HL-60 (cell line): Measurements from ENCODE around the gene ADRM1.

Experiments
- DNase-seq, 2 experiments: peaks; one replicate each; pipeline ENCODE4 v3.0.0-alpha.2; 2010 to 2020; ENCODE audit warnings: low read depth in 1 of 2, low spot score in 1 of 2
- H3K27ac ChIP-seq: fragments of 250-450 bp; sonication (Bioruptor Pico); replicated peaks from 2 replicates; pipeline ENCODE4 v1.5.1; 2020; ENCODE audit warnings: mild to moderate bottlenecking, moderate library complexity
- H3K27me3 ChIP-seq: fragments of 250-450 bp; sonication (Bioruptor Pico); 2 replicates; pipeline ENCODE4 v1.5.1; 2021; ENCODE audit warnings: mild to moderate bottlenecking, moderate library complexity; ENCODE audit not compliant: insufficient read depth, poor library complexity, severe bottlenecking
- H3K4me3 ChIP-seq: replicated peaks from 2 replicates; pipeline ENCODE4 v1.5.1; 2011; ENCODE audit warnings: mild to moderate bottlenecking, control low read depth, low read length; ENCODE audit not compliant: insufficient read depth
- GABPA ChIP-seq: IDR thresholded peaks from 2 replicates; pipeline ENCODE4 v1.6.1; 2012; ENCODE audit warnings: low read depth
- POLR2AphosphoS5 ChIP-seq: IDR thresholded peaks from 2 replicates; pipeline ENCODE4 v1.6.1; 2012; ENCODE audit warnings: low read depth
- REST ChIP-seq: IDR thresholded peaks from 2 replicates; pipeline ENCODE4 v1.6.1; 2012; ENCODE audit warnings: low read depth; ENCODE audit not compliant: insufficient replicate concordance
- SPI1 ChIP-seq: IDR thresholded peaks from 2 replicates; pipeline ENCODE4 v1.6.1; 2012; ENCODE audit warnings: low read depth, mild to moderate bottlenecking, borderline replicate concordance
- TF ChIP-seq, protein P1 (sequence below): IDR thresholded peaks from one replicate; pipeline ENCODE4 v1.5.1; 2011; ENCODE audit warnings: low read length, control low read depth, inconsistent platforms; ENCODE audit not compliant: insufficient read depth

Gene ADRM1

DNA sequence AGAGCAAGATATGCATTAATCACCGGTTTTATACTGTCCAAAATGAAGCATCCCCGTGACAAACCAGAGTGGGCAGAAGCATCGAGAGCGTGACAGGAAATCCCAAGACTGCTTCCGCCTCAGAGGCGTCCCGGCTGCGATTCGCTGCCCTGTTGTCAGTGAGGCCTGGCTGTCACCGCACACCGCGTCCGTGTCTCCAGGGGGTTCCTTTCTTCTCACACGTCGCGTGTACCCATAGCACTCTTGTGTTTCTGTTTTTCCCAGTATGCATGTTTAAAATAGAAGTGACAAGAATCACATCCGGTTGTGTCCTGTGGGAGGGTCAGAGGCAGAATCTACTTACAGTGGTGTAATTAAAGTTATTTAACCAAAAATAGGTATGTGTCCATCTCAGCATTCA is 8.3 kb upstream of the ADRM1 start:
- TF ChIP-seq SPI1 (no peak), POLR2AphosphoS5 (no peak), REST (no peak), GABPA (no peak)
- TF ChIP-seq, protein P1, sequence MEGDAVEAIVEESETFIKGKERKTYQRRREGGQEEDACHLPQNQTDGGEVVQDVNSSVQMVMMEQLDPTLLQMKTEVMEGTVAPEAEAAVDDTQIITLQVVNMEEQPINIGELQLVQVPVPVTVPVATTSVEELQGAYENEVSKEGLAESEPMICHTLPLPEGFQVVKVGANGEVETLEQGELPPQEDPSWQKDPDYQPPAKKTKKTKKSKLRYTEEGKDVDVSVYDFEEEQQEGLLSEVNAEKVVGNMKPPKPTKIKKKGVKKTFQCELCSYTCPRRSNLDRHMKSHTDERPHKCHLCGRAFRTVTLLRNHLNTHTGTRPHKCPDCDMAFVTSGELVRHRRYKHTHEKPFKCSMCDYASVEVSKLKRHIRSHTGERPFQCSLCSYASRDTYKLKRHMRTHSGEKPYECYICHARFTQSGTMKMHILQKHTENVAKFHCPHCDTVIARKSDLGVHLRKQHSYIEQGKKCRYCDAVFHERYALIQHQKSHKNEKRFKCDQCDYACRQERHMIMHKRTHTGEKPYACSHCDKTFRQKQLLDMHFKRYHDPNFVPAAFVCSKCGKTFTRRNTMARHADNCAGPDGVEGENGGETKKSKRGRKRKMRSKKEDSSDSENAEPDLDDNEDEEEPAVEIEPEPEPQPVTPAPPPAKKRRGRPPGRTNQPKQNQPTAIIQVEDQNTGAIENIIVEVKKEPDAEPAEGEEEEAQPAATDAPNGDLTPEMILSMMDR = no peak
- no peak overlapping the region for H3K27ac ChIP-seq
- H3K27me3 ChIP-seq = no peaks in the 10 kb centered on the region

GRCh38 chr20:62296724-62297448 is 5.9 kb upstream of the ADRM1 start:
- no peak overlapping the region for H3K27ac ChIP-seq
- DNase-seq = no peak
- H3K27me3 ChIP-seq = no peaks in the 10 kb centered on the region
- TF ChIP-seq SPI1 (no peak), POLR2AphosphoS5 (no peak), GABPA (no peak), REST (no peak)
- TF ChIP-seq, protein P1 = no peak
- no peak overlapping the region for H3K4me3 ChIP-seq

More for the DNA sequence above, 8.3 kb upstream of the ADRM1 start:
- H3K4me3 ChIP-seq = no peak overlapping the region
- no peak for DNase-seq

GRCh38 chr20:62297449-62298227 is 5.2 kb upstream of the ADRM1 start:
- DNase-seq = no peak
- no peak overlapping the region for H3K4me3 ChIP-seq

More at GRCh38 chr20:62297449-62298227, 5.2 kb upstream of the ADRM1 start:
- no peak overlapping the region for H3K27ac ChIP-seq
- no peak for TF ChIP-seq REST
- TF ChIP-seq GABPA = no peak
- no peak for TF ChIP-seq POLR2AphosphoS5
- no peak for TF ChIP-seq SPI1
- TF ChIP-seq, protein P1 = no peak
- no peaks in the 10 kb centered on the region for H3K27me3 ChIP-seq
